ENCODE measurements around the gene PLEKHG1. TPM values are rescaled to one million over a fixed set of nuclear protein-coding genes. Genes with fewer than 3 reads are reported as not detected.

Gene PLEKHG1
- polyA plus RNA-seq, 1 donor (not counting 4 experiments of a cell fraction or from before 2014, with no cell fraction given): 3.8 TPM

DNA sequence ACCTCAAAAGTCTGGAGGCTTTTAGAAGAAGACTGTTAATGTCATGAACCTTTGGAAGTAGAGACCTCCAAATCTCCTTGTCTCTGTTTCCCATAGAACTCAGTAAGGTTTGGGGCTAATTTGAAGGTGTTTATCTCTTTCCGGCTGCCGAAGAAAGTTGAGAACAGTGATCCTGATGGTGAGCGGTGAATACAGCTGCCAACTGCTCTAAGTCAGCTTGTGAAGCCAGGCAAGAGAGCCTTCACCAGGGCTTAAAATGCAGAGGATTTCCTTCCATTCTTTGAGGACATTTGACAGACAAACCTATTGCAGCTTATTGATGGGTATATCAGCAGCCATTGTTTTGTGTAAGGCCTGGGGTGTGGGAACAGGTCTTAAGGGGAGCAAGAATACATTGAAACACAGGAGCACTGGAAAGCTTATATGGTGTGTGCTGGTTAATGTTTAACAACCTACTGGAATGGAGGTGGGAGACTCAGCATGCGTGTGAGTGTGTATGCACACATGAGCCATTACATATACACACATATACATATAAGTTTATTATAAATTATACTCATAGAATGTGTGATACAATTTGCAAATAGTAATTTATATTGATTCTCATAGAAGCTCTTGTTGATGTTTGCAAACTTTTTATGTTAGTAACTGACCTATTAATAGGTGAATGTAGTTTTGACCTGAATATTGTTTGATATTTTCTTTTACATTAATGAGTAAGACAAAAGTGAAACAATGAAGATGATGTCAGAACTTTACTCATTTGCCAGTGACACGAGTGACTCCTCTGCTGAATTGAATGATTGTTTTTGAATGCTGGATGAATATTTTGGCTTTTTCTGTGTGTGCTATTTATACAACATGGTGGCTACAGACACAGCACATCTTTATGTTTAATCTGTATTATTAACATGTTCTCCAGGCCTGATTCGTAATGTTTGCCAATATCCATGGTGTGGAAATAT, 18.1 kb downstream of the PLEKHG1 start:
- H3K9me1 ChIP-seq (ENCODE audit: control insufficient read depth, extremely low read depth, insufficient read depth, low read length): no peaks in the 10 kb centered on the region
- DNase-seq (ENCODE audit: low read depth, low spot score) (no peak), FAIRE-seq (no peak)
- H3K4me2 ChIP-seq (ENCODE audit: control insufficient read depth, extremely low read depth, insufficient read depth, low read depth, low read length): no peak overlapping the region
- no peak overlapping the region for H2AFZ ChIP-seq (ENCODE audit: control insufficient read depth, low read length)
- no peaks in the 10 kb centered on the region for H3K79me2 ChIP-seq (ENCODE audit: control insufficient read depth, insufficient read depth, low read length)
- no peaks in the 10 kb centered on the region for H3K36me3 ChIP-seq (ENCODE audit: control insufficient read depth in 2 of 2, extremely low read depth in 1 of 2, insufficient read depth in 2 of 2, low read length in 2 of 2)
- no peak for TF ChIP-seq EZH2 (IDR thresholded peaks at IDR 0.05; ENCODE audit: low read length)
- TF ChIP-seq, protein P1, sequence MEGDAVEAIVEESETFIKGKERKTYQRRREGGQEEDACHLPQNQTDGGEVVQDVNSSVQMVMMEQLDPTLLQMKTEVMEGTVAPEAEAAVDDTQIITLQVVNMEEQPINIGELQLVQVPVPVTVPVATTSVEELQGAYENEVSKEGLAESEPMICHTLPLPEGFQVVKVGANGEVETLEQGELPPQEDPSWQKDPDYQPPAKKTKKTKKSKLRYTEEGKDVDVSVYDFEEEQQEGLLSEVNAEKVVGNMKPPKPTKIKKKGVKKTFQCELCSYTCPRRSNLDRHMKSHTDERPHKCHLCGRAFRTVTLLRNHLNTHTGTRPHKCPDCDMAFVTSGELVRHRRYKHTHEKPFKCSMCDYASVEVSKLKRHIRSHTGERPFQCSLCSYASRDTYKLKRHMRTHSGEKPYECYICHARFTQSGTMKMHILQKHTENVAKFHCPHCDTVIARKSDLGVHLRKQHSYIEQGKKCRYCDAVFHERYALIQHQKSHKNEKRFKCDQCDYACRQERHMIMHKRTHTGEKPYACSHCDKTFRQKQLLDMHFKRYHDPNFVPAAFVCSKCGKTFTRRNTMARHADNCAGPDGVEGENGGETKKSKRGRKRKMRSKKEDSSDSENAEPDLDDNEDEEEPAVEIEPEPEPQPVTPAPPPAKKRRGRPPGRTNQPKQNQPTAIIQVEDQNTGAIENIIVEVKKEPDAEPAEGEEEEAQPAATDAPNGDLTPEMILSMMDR (optimal IDR thresholded peaks at IDR 0.05 in 1 of 3, IDR thresholded peaks at IDR 0.05 in 1 of 3, conservative IDR thresholded peaks at IDR 0.05 in 1 of 3; ENCODE audit: extremely low read depth in 1 of 3, insufficient read depth in 2 of 3, low read length in 3 of 3): no peak
- H3K9me3 ChIP-seq (ENCODE audit: control insufficient read depth, low read depth, low read length): no peaks in the 10 kb centered on the region
- H3K27ac ChIP-seq (ENCODE audit: control insufficient read depth, insufficient read depth, low read length): no peak overlapping the region
- no peaks in the 10 kb centered on the region for H3K4me1 ChIP-seq (ENCODE audit: control insufficient read depth, extremely low read depth, insufficient read depth, low read length)
- H3K4me3 ChIP-seq (ENCODE audit: control insufficient read depth in 2 of 3, extremely low read depth in 1 of 3, insufficient read depth in 2 of 3, low read depth in 1 of 3, low read length in 3 of 3): no peak overlapping the region
- H3K9ac ChIP-seq (ENCODE audit: control insufficient read depth, extremely low read depth, insufficient read depth, low read length): no peak overlapping the region
- H4K20me1 ChIP-seq (ENCODE audit: control insufficient read depth, extremely low read depth, insufficient read depth, low read length): no peaks in the 10 kb centered on the region
- dilution Hi-C loops (cut with MboI; ENCODE audit: extremely low pct_ligation_motif_present, low sequenced_read_pairs): no loop called here
- no peaks in the 10 kb centered on the region for H3K27me3 ChIP-seq (ENCODE audit: control insufficient read depth, extremely low read depth, insufficient read depth, low read length)

GRCh38 chr6:150619275-150619674, 19.6 kb downstream of the PLEKHG1 start:
- dilution Hi-C loops (cut with MboI; ENCODE audit: extremely low pct_ligation_motif_present, low sequenced_read_pairs): no loop called here
- H3K4me3 ChIP-seq (ENCODE audit: control insufficient read depth in 2 of 3, extremely low read depth in 1 of 3, insufficient read depth in 2 of 3, low read depth in 1 of 3, low read length in 3 of 3): no peak overlapping the region
- no peaks in the 10 kb centered on the region for H4K20me1 ChIP-seq (ENCODE audit: control insufficient read depth, extremely low read depth, insufficient read depth, low read length)
- H3K36me3 ChIP-seq (ENCODE audit: control insufficient read depth in 2 of 2, extremely low read depth in 1 of 2, insufficient read depth in 2 of 2, low read length in 2 of 2): no peaks in the 10 kb centered on the region
- no peaks in the 10 kb centered on the region for H3K27me3 ChIP-seq (ENCODE audit: control insufficient read depth, extremely low read depth, insufficient read depth, low read length)
- FAIRE-seq (no peak), DNase-seq (ENCODE audit: low read depth, low spot score) (no peak)
- TF ChIP-seq, protein P1 (optimal IDR thresholded peaks at IDR 0.05 in 1 of 3, IDR thresholded peaks at IDR 0.05 in 1 of 3, conservative IDR thresholded peaks at IDR 0.05 in 1 of 3; ENCODE audit: extremely low read depth in 1 of 3, insufficient read depth in 2 of 3, low read length in 3 of 3): no peak
- H3K4me2 ChIP-seq (ENCODE audit: control insufficient read depth, extremely low read depth, insufficient read depth, low read depth, low read length): no peak overlapping the region
- H3K79me2 ChIP-seq (ENCODE audit: control insufficient read depth, insufficient read depth, low read length): no peaks in the 10 kb centered on the region
- no peaks in the 10 kb centered on the region for H3K9me3 ChIP-seq (ENCODE audit: control insufficient read depth, low read depth, low read length)
- no peaks in the 10 kb centered on the region for H3K9me1 ChIP-seq (ENCODE audit: control insufficient read depth, extremely low read depth, insufficient read depth, low read length)
- H3K27ac ChIP-seq (ENCODE audit: control insufficient read depth, insufficient read depth, low read length): no peak overlapping the region
- H2AFZ ChIP-seq (ENCODE audit: control insufficient read depth, low read length): no peak overlapping the region
- H3K9ac ChIP-seq (ENCODE audit: control insufficient read depth, extremely low read depth, insufficient read depth, low read length): no peak overlapping the region
- no peaks in the 10 kb centered on the region for H3K4me1 ChIP-seq (ENCODE audit: control insufficient read depth, extremely low read depth, insufficient read depth, low read length)

All from keratinocyte (primary cell).